GM23248 (cell line): ENCODE measurements around the gene SFPQ. TPM values are rescaled to one million over a fixed set of nuclear protein-coding genes. Genes with fewer than 3 reads are reported as not detected.
"Not testable (repeated sequence)": the region's sequence is repeated elsewhere in the genome, so short reads cannot be mapped to it uniquely, and the experiment has no call there.

ENCODE experiments used
- DNase-seq: peaks from one replicate; pipeline ENCODE4 v3.0.0-alpha.2; 2015
- H2AFZ ChIP-seq: fragments of 200-600 bp; sonication (generic); 2 replicates; pipeline ENCODE4 v1.6.1; 2016; ENCODE audit warnings: antibody characterized with exemption
- H3F3A ChIP-seq: fragments of 200-600 bp; sonication (generic); 2 replicates; pipeline ENCODE4 v1.6.1; 2016; ENCODE audit warnings: mild to moderate bottlenecking, antibody characterized with exemption, mixed run types; ENCODE audit not compliant: insufficient read depth
- H3K27ac ChIP-seq: fragments of 200-600 bp; sonication (generic); 2 replicates; pipeline ENCODE4 v1.5.1; 2016; ENCODE audit warnings: mild to moderate bottlenecking
- H3K27me3 ChIP-seq: fragments of 200-600 bp; sonication (generic); replicated peaks from 2 replicates; pipeline ENCODE4 v1.6.1; 2016; ENCODE audit warnings: mild to moderate bottlenecking; ENCODE audit not compliant: insufficient read depth
- H3K36me3 ChIP-seq: fragments of 200-600 bp; sonication (generic); 2 replicates; pipeline ENCODE4 v1.6.1; 2016; ENCODE audit warnings: low read depth, mild to moderate bottlenecking
- H3K4me1 ChIP-seq: fragments of 200-600 bp; sonication (generic); 2 replicates; pipeline ENCODE4 v1.6.1; 2016; ENCODE audit warnings: mild to moderate bottlenecking; ENCODE audit not compliant: insufficient read depth
- H3K4me2 ChIP-seq: fragments of 200-600 bp; sonication (generic); one replicate; pipeline ENCODE4 v1.6.1; 2016; ENCODE audit warnings: mild to moderate bottlenecking; ENCODE audit not compliant: unreplicated experiment
- H3K4me3 ChIP-seq: fragments of 200-600 bp; sonication (generic); 2 replicates; pipeline ENCODE4 v1.5.1; 2016; ENCODE audit warnings: mild to moderate bottlenecking
- H3K79me2 ChIP-seq: fragments of 200-600 bp; sonication (generic); 2 replicates; pipeline ENCODE4 v1.6.1; 2016; ENCODE audit warnings: mild to moderate bottlenecking; ENCODE audit not compliant: insufficient read depth
- H3K9ac ChIP-seq: fragments of 200-600 bp; sonication (generic); 2 replicates; pipeline ENCODE4 v1.6.1; 2016; ENCODE audit warnings: mild to moderate bottlenecking
- H3K9me2 ChIP-seq: fragments of 200-600 bp; sonication (generic); 2 replicates; pipeline ENCODE4 v1.6.1; 2016; ENCODE audit warnings: mixed run types, mild to moderate bottlenecking, moderate library complexity; ENCODE audit not compliant: insufficient read depth
- H3K9me3 ChIP-seq: fragments of 200-600 bp; sonication (generic); one replicate; pipeline ENCODE4 v1.6.1; 2017; ENCODE audit warnings: low read depth
- H4K20me1 ChIP-seq: fragments of 200-600 bp; sonication (generic); 2 replicates; pipeline ENCODE4 v1.6.0; 2016; ENCODE audit not compliant: insufficient read depth
- EZH2 ChIP-seq: fragments of 200-600 bp; sonication (generic); IDR thresholded peaks from 2 replicates; pipeline ENCODE4 v1.6.1; 2018; ENCODE audit warnings: antibody characterized with exemption, mild to moderate bottlenecking; ENCODE audit not compliant: insufficient read depth, poor library complexity, severe bottlenecking
- EZH2phosphoT487 ChIP-seq: fragments of 200-600 bp; sonication (generic); IDR thresholded peaks from 2 replicates; pipeline ENCODE4 v1.6.1; 2018; ENCODE audit warnings: antibody characterized with exemption, moderate library complexity, mild to moderate bottlenecking, low read depth; ENCODE audit not compliant: insufficient read depth
- WGBS, 2 experiments: methylation state at CpG; one replicate each; pipeline ENCODE4 v1.1.6; 2015 to 2017; ENCODE audit warnings: low lambda C conversion rate in 2 of 2, low coverage in 1 of 2; ENCODE audit errors: missing lambda C conversion rate in 2 of 2; 5-methylcytosine and 5-hydroxymethylcytosine counted together
- in situ Hi-C: fragments of 300-500 bp; cut with MboI; formaldehyde crosslinking; loops from 2 replicates; pipeline ENCODE4 v1.15.0; 2020
- polyA plus RNA-seq: library from polyadenylated mRNA; unstranded; fragments of >200 nt; fragmentation: Nextera tagmentation; extraction: Ambion mirVana; gene quantifications from 2 replicates; pipeline ENCODE4 v1.2.1, GENCODE V29; 2016
- total RNA-seq: library from RNA; depleted of rRNA; stranded (reverse); fragments of >200 nt; shearing (Covaris generic); gene quantifications from 2 replicates; pipeline ENCODE4 v1.2.3, GENCODE V29; 2014; rRNA removed

The SFPQ gene
- 104 and 129 TPM in 2 replicates for total RNA-seq
- polyA plus RNA-seq, result 52.3 and 60.5 TPM in 2 replicates

- H3K4me3 ChIP-seq, result peak within 1 kb of the TSS; percentile 91
- H2AFZ ChIP-seq, result peak within 1 kb of the TSS; percentile 90
- H3K9me3 ChIP-seq, result no peaks in the 10 kb centered on the region
- peaks cover 18% of the 10 kb centered on the region for H3K4me1 ChIP-seq
- no peaks in the 10 kb centered on the region for H3K27me3 ChIP-seq
- H3F3A ChIP-seq, result peaks cover 37% of the 10 kb centered on the region
- no peaks in the 10 kb centered on the region for H3K9me2 ChIP-seq
- in situ Hi-C loops, result no loop called here
- 0 to 2% methylated on average over 45 to 46 of the region's 50 CpGs for WGBS, 2 experiments
- peak within 1 kb of the TSS; percentile 86 for H3K27ac ChIP-seq
- TF ChIP-seq EZH2phosphoT487 (no peak), EZH2 (no peak)
- peak; percentile 99 for DNase-seq
- peak within 1 kb of the TSS; percentile 91 for H3K4me2 ChIP-seq
- H3K79me2 ChIP-seq, result peaks cover 49% of the 10 kb centered on the region
- H3K9ac ChIP-seq, result peak within 1 kb of the TSS; percentile 100
- peaks cover 37% of the 10 kb centered on the region for H3K36me3 ChIP-seq
- H4K20me1 ChIP-seq, result peaks cover 33% of the 10 kb centered on the region
Observed at GRCh38 chr1:35192853-35193664, at the start of gene SFPQ. Gene SFPQ (minus strand): TSS chr1:35193145. CDS start chr1:35193049, 96 bp downstream.

DNA sequence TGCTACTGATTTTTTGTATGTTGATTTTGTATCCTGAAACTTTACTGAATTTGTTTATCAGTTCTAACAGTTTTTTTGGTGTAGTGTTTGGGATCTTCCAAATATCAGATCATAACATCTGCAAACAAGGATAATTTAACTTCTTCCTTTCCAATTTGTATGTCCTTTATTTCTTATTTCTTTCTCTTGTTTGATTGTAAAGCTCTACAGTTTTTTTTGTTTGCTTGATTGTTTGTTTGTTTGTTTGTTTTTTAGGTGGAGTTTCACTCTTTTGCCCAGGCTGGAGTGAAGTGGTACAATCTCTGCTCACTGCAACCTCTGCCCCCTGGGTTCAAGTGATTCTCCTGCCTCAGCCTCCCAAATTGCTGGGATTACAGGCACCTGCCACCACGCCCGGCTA lies 43.8 kb upstream of the SFPQ start:
- H3K27ac ChIP-seq, H3K36me3 ChIP-seq, H3K4me1 ChIP-seq, H3K9me2 ChIP-seq, H3K27me3 ChIP-seq, H2AFZ ChIP-seq, H3K9me3 ChIP-seq, H4K20me1 ChIP-seq, H3F3A ChIP-seq, H3K4me3 ChIP-seq, H3K4me2 ChIP-seq, H3K79me2 ChIP-seq, H3K9ac ChIP-seq, DNase-seq, in situ Hi-C loops: not testable (repeated sequence)
- WGBS, 2 experiments, result 48 to 73% methylated on average over 2 of the region's 2 CpGs

GRCh38 chr1:35231287-35231686 lies 38.3 kb upstream of the SFPQ start:
- Histone ChIP-seq H3K27ac (no peak overlapping the region), H3K36me3 (no peaks in the 10 kb centered on the region), H3K4me3 (no peak overlapping the region), H3K4me1 (no peaks in the 10 kb centered on the region), H3K9me2 (no peaks in the 10 kb centered on the region), H3K9ac (no peak overlapping the region), H2AFZ (no peak overlapping the region), H3F3A (no peaks in the 10 kb centered on the region), H3K9me3 (no peaks in the 10 kb centered on the region), H3K79me2 (no peaks in the 10 kb centered on the region), H4K20me1 (no peaks in the 10 kb centered on the region), H3K4me2 (no peak overlapping the region), H3K27me3 (no peaks in the 10 kb centered on the region)
- in situ Hi-C loops, result no loop called here
- TF ChIP-seq EZH2, result no peak
- TF ChIP-seq EZH2phosphoT487, result no peak
- WGBS, 2 experiments, result 20 to 32% methylated on average over 1 of the region's 1 CpG
- no peak for DNase-seq

DNA sequence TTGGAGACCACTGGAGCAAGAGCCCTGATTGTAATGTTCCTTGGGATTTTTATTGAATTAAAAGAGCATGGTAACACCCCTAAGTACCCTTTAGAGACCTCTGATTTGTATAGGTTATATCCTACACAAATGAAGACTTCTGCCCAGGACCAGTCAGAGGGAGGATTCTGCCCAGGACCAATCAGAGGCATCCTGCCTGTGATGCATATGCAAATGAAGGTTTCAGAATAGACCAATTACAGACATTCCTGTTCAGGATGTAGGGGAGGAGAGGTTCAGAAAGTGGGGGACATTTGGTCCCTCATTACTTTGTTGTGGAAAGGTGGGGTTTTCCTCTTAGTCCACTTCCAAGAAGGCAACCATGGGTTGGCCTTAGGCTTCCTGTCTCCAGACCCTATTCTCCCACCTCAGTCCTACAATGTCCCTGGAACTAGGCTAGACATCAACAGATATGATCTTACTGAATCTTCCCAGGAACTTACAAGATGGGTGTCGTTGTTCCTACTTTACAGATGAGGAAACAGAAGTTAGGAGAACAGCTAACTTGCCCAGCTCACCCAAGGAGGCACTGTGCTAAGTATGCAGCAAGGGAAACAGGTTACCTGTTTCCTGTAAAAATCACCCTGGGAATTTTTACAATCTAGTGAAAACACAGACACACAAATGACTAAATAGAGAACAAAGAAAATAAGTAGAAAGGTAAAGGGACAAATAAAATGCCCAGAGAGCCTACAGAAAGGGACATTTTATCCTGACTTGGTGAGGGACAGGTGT lies 36.8 kb upstream of the SFPQ start:
- no peak overlapping the region for H3K4me2 ChIP-seq
- H2AFZ ChIP-seq, result no peak overlapping the region
- 52 to 62% methylated on average over 1 of the region's 1 CpG for WGBS, 2 experiments
- no peaks in the 10 kb centered on the region for H3K36me3 ChIP-seq
- no peaks in the 10 kb centered on the region for H3K27me3 ChIP-seq
- TF ChIP-seq EZH2, result no peak
- TF ChIP-seq EZH2phosphoT487, result no peak
- H3K79me2 ChIP-seq, result no peaks in the 10 kb centered on the region
- no peaks in the 10 kb centered on the region for H3K4me1 ChIP-seq
- DNase-seq, result no peak
- no peaks in the 10 kb centered on the region for H3K9me2 ChIP-seq
- no peaks in the 10 kb centered on the region for H4K20me1 ChIP-seq
- no peak overlapping the region for H3K9ac ChIP-seq
- H3K9me3 ChIP-seq, result no peaks in the 10 kb centered on the region
- no peaks in the 10 kb centered on the region for H3F3A ChIP-seq
- in situ Hi-C loops, result no loop called here
- H3K4me3 ChIP-seq, result no peak overlapping the region
- no peak overlapping the region for H3K27ac ChIP-seq
